NCI-H2227 (cell line): ENCODE measurements around the gene ST3GAL3.
"Not testable (repeated sequence)": the region's sequence is repeated elsewhere in the genome, so short reads cannot be mapped to it uniquely, and the experiment has no call there.

Source experiments
- DNase-seq: peaks from one replicate; lab custom pipeline; 2025; ENCODE audit not compliant: unreplicated experiment; lab: John Stamatoyannopoulos, UW

The ST3GAL3 gene

DNA sequence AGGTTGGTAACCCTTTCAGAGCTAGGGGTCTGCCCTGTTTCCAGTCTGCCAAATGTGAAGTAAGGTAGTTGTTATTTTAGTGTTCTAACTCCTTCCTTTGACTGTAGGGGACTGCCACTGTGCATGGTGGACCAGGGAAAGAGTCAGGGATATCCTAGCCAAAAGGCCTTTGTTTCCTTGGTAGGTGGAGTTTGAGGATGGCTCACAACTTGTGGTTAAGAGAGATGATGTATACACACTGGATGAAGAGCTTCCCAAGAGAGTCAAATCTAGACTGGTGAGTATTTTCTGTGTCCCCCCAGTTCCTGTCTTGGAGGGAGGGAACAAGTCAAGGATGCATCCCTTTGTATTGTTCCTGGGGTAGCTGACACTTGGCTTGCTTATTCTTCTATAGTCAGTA lies 3.5 kb upstream of the ST3GAL3 start:
- DNase-seq = no peak

- DNase-seq = no peak
These were observed 2.5 kb upstream of the ST3GAL3 start for GRCh38 chr1:43704838-43705237.

GRCh38 chr1:43705334-43705733 lies 2.0 kb upstream of the ST3GAL3 start:
- DNase-seq = no peak

DNA sequence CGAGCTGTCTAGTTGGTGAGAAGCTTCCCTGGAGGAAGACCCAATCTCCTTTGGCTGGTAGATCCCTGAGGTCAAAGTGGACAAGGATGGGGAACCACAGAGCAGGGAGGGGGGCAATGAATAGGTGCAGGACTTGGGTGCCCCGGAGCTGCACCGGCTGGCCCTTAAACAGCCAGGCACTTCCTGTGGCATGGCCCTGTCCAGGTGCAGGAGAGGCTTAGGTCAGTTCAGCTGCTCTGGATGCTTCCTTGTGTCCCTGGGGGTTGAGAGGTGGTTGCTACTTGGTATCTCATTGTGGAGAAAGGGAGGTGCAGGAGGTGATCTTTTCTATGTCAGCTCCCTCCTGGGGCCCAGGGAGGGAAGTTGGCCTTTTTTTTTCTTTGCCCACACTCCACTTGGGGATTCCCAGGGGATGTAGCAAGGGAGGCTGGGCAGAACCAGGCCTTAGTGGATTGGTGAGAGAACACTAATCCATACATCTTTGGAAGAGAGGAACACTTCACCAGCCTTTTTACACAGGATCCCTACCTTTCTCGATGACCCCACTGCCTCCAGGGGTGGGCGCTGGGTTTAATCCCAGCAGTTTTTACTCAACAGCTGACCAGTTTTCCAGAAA lies 1.2 kb upstream of the ST3GAL3 start:
- DNase-seq = peak; percentile 29

DNA sequence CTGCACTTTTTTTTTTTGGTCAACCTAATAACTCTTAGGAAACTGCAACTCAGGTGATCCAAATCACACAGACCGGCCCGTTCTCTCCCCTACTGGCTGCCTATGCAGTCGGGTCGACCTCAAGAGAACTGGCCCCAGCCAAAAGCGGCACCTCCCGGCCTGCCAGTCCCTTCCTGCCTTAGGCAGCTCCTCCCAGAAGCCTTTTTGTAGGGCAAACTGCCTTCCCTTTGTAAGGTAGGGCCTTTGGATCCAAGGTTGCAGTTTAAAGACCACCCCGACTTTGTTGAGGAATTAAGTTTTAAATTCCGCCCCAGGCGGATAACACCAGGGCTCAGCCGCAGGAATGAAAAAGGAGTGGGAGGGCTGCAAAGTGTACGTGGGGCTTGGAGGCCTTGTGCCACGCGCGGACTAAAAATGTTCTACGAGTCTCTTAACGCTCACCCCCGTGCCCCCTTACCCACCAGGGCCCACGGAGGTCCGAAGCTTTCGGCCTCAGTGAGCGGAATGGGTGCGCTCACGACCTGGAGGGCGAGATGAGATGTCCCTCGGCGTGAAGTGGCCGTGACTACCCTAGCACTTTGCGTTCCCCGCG lies 642 bp upstream of the ST3GAL3 start:
- peak; percentile 37 for DNase-seq

DNA sequence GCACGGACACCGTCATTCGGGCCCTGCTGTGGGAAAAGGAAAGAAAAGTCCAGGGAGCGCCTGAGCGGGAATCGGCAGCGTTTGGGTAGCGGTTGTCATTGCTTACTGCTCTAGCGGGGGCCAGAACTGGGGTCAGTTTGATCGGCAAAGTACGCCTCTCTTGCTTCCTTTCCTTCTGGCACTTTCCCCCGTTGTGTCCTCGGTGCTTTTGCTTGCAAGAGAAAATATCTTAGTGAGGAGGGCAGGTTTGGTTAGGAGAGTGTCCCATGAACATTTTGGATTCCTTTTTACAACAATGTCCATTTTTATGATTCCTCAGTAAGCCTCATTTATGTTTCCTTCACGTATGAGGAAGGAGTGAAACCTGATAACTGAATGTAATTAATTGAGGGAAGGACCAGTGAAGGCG lies 670 bp downstream of the ST3GAL3 start:
- peak; percentile 80 for DNase-seq

DNA sequence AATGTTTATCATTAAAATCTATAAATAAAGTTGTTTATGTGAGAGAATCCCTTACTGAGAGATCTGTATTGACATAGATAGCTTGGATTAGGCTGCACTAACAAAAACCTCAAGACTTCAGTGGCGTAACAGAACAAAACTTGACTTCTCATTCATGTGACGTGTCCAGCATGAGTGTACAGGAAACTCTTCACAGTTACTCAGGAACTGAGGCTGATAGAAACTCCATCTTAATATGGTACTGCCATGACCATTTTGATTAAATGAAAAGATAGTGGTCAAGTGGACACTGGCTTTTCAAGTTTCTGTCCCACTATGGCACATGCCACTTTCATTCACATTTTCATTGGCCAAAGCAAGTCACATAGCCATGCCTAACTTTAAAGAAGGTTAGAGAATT lies 3.7 kb downstream of the ST3GAL3 start:
- DNase-seq = no peak

DNA sequence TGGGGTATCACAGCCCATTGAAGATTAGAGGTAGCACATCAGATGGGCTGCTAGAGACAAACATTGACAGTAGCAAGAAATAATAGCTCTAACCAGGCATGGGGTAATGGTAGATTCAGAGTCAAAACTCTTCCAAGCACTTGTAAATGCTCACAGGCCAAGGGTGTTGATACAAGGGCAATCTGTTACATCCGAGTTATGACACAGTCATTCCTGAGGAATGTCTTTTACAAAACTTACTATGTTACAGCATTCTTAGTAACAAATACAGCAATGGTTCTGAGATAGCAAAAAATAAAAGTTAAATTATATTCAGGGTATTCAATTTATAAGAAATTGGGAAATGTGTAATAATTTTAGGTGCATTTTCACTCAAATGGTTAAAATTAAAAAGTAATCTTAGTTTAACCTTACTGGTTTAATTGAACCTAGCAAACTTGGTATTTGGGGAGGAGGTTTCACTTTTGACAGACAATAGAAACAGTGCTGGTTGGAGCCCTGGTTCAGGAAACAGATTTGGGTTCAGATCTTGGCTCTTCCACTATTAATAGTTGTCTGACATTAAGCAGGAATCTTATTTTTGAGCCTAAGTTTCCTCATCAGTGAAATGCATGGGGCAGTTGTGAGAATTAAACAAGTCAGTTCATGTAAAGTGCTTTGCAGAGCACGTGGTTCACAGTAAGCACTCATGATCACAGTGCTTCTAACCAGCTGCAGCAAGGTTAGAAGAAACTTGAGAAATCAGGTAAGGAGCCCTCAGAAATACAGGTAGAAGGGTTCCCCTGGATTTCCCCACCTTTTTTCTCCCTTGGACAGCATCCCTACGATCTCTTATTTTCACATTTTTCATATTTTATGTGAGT lies 4.4 kb downstream of the ST3GAL3 start:
- DNase-seq = no peak

DNA sequence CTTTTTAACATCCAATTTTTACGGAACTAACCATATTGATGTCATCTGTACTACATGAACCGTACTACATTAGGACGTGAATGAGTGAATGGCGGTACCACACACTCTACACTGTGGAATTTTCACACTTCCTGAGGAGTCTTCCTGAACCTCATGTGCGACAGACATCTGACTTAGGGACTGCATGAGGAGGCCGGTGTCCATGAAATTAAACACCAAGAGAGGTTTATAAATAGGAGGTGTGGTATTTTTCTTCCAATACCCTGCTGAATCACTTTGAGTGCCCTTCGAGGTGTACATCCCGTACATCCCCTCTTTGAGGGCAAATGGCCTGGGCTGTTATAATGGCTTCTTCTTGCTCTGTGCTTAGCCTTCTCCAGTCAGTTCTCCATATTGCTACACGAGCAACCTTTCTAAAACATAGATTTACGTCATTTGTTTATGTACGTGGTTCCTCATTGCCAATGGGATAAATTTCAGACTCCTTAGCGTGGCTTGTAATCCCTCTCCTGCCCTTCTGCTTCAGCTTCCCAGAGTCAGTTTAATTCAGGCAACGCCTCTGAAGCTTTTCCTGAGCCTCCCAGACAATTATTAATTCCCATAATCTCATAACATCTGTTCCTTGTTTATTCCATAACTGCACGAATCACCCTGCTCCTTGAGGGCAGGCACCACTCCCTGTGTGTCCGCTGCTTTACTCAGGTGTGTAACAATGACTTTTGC lies 9.4 kb downstream of the ST3GAL3 start:
- DNase-seq = no peak

GRCh38 chr1:43719063-43719462 lies 11.7 kb downstream of the ST3GAL3 start:
- DNase-seq = no peak

DNA sequence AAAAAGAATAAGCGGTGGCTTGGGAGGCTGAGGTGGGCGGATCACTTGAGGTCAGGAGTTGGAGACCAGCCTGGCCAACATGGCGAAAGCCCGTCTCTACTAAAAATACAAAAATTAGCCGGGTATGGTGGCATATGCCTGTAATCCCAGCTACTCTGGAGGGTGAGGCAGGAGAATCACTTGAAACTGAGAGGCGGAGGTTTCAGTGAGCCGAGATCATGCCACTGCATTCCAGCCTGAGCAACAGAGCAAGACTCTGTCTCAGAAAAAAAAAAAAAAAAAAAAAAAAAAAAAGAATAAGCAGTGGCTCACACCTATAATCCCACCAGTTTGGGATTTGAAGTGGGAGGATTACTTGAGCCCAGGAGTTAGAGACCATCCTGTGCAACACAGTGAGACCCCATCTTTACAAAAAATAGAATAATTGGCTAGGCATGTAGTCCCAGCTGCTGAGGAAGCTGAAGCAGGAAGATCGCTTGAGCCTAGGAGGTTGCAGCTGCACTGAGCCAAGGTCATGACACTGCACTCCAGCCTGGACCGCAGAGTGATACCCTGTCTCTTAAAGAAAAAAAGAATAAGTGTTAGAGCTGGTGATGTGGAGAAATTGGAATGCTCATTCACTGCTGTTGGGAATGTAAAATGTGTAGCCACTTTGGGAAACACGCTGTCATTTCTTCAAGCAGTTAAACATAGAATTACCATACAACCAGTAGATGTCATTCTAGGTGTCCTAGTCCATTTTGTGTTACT lies 12.5 kb downstream of the ST3GAL3 start:
- DNase-seq = not testable (repeated sequence)

GRCh38 chr1:43722810-43723209 lies 15.5 kb downstream of the ST3GAL3 start:
- no peak for DNase-seq

DNA sequence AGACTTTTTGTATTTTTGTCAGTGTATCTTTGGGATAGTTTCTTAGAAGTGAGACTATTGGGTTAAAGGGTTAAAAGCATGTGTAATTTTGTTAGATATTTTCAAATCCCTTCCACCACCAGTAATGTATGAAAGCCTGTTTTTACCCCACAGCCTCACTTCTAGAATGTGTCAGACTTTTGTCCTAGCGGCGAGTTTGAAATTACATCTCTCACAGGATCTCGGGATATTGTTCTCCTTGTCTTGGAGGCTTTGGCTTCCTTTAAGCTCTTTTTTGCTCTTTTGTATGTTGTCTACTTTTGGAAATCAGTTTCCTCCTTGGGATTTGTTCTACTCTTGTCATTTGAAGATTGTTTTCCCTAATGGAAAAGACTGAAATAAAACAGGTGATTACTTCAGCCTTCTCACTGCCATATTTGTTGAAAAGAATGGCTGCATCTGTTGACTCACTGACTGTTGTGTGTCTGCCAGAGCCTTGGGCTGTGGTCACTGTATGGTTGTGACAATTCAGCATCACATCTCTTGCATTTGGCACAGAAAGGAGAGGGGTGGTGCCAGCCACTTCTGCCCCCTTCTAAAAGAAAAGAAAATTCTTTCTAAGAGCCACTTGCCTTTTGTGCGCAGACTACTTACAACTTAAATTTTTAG lies 22.6 kb downstream of the ST3GAL3 start:
- DNase-seq = no peak

DNA sequence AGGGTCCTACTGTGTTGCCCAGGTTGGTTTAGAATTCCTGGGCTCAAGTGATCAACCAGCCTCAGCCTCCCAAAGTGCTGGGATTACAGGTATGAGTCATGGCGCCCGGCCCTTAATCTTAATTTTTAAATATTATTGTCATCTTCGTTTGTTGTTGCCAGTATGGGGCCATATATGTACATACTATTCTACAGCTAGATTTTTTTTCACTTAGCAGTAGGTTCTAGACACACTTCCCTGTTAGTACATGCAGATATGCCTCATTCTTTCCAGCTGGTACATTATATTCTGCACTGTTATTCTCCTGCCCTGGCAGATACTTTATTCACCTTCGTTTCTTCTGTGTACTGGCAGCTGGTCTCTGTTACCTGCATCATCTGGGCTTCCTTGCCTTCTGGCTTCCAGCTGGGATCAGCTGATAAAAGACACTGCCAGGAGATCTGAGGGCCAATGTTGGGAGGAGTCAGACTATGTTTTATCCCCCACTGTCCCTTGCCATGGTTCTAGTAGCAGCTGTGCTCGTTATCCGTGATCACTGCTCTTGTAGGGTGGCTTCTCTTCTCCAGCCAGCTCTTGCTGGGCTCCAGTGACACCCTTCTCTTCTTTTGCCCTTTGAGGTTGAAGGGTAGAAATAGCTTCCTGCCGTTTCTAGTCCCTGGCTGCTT lies 24.7 kb downstream of the ST3GAL3 start:
- peak; percentile 39 for DNase-seq

GRCh38 chr1:43736819-43737218 lies 29.5 kb downstream of the ST3GAL3 start:
- no peak for DNase-seq

GRCh38 chr1:43742026-43742425 lies 34.7 kb downstream of the ST3GAL3 start:
- DNase-seq = no peak

GRCh38 chr1:43743206-43743605 lies 35.9 kb downstream of the ST3GAL3 start:
- no peak for DNase-seq

DNA sequence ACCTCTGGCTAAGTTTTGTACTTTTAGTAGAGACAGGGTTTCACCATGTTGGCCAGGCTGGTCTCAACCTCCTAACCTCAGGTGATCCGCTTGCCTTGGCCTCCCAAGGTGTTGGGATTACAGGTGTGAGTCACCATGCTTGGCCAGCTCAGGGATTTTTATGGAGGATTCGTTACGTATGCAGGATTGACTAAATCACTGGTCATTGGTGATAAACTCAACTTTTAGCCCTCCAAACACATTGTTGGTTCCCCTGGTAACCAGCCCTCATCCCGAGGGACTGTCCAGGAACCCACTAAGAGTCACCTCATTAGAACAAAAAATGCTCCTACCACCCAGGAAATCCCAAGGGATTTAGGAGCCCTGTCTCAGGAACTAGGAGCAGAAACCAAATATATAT lies 40.4 kb downstream of the ST3GAL3 start:
- no peak for DNase-seq

DNA sequence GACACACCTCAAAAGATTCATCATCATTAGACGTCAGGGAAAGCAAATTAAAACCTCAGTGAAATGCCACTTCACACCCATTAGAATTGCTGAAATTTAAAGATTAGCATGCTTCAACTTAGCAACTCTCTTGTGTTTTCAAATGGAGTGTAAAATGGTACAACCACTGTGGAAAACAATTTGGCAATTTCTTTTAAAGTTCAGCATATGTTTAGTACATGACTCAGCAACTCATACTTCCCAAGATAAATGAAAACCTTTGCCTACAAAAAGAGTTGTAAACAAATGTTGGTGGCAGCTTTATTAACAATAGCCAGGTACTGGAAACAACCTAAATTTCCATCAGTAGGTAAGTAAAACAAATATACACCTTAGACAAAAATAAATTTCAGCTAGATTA lies 42.7 kb downstream of the ST3GAL3 start:
- DNase-seq = no peak

DNA sequence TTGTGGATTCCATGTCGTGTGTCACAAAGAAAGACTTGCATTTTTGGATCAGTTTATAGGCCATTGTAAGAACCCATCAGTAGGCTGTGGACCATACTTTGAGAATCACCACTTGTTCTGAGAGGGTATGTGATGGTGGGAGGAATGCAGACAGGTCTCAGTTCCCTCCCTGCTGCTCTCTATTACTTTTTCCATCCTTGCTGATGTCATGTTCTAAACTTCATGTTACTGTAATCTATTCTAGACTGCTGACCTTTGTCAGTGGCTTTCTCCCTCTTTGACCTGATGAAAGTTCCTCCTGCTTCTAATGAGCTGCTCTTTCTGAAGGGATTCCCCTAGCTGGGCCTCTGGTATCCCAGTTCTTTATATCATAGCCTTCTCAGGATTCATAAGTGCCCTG lies 46.1 kb downstream of the ST3GAL3 start:
- DNase-seq = no peak
